HTR-8/SVneo (cell line): ENCODE results near the gene COL11A1.
"Not testable (repeated sequence)": the region's sequence is repeated elsewhere in the genome, so short reads cannot be mapped to it uniquely, and the experiment has no call there.

Experiments
- DNase-seq: peaks from one replicate; pipeline ENCODE4 v3.0.0; 2011; ENCODE audit warnings: low spot score, mixed read lengths; ENCODE audit not compliant: insufficient read length
- FAIRE-seq: peaks from 2 replicates; lab custom pipeline; 2011; peaks lifted over from hg19 to GRCh38; lab: Jason Lieb, UNC

COL11A1 gene

DNA sequence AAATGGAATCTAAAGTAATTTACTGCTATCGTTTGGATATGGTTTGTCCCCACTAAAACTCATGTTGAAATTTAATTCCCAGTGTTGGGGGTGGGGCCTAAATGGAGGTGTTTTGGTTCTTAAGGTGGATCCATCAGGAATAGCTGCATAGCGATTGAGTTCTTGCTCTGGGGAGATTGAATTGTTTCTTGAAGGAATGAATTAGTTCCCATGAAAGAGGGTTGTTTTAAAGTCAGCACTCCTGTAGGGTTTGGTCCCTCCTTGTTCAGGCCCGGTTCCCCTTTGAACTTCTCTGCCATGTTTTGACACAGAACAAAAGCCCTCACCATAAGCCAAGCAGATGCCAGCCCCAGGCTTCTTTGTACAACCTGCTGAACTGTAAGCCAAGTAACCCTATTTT is 170.9 kb downstream of the COL11A1 start:
- FAIRE-seq (no peak), DNase-seq (no peak)

DNA sequence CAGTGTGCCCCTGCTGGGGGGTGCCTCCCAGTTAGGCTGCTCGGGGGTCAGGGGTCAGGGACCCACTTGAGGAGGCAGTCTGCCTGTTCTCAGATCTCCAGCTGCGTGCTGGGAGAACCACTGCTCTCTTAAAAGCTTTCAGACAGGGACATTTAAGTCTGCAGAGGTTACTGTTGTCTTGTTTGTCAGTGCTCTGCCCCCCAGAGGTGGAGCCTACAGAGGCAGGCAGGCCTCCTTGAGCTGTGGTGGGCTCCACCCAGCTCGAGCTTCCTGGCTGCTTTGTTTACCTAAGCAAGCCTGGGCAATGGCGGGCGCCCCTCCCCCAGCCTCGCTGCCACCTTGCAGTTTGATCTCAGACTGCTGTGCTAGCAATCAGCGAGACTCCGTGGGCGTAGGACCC is 175.0 kb downstream of the COL11A1 start:
- DNase-seq, FAIRE-seq: not testable (repeated sequence)

DNA sequence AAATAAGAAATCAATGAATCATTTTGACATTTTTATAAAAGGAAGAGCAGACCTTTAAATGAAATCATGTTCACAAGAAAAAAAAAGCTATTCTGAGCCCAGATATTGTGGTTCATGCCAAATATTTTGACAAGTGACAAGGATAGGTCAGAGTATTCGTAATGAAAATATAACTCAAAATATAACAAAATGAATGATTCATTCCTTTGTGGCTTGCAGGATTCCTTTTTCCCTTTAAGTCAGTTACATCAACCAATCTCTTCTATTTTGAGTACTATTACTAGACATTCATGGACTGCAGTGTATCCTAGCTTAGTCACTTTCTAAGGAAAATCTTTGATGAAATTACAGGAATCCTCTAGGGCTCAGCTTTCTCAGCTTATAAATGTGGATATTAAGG is 188.7 kb downstream of the COL11A1 start:
- no peak for FAIRE-seq
- DNase-seq = peak; percentile 12

DNA sequence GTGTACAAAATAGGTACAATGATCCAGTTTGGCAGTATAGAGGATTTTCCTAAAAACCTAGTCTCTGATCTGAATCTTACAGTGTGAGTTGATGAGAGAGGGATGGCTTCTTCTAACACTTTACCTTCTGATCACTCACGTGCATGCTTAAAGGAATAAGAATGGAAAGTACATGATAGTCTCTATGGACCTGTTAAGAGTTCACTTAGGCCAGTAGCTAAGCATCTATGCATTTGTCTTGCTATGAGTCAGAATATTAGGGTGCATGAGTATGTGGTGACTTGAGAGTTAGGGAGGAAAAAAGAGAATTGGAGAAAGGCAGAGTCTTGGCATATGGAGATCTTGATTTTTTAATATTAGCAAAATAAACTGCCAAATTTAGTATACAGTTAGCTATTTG is 206.3 kb downstream of the COL11A1 start:
- FAIRE-seq (no peak), DNase-seq (no peak)

DNA sequence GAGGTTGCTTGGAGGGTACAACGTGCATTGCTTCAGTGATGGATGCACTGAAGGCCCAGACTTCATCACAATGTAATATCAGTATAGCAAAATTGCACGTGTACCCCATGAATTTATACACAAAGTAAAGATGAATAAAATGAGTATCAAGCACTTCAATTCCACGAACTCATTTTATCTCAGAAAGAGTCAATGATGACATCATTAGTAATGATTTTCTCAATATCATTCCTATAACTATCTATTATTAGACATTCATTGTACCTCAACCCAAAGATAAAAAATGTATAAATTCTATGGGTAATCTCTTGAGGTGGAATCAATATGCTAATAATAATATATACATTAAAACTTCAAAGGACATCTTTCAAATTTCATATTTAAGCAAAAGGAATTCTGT is 208.4 kb downstream of the COL11A1 start:
- DNase-seq = no peak
- FAIRE-seq = no peak

DNA sequence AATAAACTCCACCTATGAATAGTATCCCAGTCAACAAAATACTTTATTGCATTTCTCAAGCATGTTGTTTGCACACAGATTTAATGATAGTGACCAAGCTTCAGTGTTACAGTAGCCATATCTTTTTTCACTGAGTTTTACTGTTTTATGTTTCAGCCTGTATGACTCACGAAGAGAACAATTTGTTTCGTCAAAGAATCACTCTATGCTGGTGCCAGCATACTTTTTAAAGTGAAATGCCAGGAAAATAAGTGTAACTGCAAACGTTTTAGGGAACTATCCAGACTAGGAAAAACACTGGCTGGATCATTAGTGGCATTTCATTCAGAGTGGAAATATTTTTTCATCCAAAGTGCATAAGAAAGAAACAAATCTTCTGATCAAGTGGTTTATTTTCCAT is 210.8 kb downstream of the COL11A1 start:
- no peak for FAIRE-seq
- peak; percentile 7 for DNase-seq

DNA sequence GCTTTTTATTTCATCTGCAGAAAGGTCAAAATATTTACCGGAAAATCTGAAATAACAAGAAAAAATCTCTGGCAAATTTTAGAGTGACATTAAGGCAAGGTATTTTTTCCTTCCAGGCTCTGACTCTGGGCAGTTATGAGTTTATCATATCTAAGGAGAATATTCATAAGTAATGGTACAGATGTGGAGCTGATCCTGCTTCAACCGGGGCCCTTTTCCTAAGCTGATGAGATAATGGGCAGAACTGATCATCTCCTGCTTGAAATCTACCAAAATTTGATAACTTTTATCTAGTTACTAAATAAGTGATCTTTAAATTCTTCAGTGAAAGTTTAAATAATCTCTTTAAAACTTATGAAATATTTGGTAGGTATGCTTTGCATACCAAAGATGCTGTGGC is 211.6 kb downstream of the COL11A1 start:
- FAIRE-seq = no peak

DNA sequence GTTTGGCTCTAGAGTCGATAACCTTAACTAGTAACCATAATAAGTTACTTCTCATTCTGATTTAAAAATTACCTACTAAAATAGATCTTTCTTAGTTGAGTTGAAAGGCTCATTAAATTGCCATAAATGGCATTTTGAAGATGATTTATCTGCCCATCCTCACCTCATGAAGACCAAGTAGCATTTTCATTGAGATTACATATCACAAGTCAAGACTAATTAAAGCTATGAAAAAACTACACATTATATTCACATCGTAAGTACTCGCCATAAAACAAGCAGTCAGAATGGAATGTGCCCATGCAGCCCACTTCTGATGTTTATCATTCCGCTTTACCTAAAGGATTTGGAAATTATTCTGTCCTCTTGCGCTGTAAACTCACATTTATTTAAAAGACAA is 212.0 kb downstream of the COL11A1 start:
- no peak for DNase-seq
- no peak for FAIRE-seq

More for the DNA sequence above, 211.6 kb downstream of the COL11A1 start:
- DNase-seq = no peak

DNA sequence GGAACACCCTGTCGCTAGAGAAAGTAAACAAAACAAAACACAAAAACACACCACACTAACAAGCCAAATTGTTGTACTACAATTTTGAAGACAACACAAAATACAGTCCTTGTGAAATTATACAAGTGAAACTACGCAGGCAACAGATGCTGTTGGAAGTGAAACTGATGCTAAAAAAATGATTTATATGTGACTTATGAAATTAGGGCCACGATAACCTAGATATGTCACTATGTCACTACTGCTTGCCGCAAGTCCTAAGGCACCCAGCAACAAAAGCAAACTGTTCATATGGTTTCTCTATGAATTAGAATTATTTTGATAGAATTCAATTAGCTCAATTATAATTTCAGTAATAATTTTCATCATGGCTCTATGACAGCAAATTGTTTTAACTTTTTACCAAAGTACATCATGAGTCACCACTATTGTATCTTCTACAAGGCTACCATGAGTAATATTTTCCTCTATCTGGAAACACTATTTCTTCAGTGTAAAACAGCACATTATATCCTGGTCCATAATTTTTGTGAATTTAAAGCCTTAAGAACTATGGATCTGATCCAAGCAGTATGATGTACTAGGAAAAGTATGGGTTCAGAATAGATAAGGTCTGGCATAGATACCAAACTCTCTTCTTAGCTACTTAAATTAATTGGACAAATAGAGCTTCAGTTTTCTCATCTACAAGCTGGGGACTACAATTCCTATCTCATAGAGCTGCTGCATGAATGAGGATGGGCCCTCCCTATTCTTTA is 216.3 kb downstream of the COL11A1 start:
- FAIRE-seq (no peak), DNase-seq (no peak)

DNA sequence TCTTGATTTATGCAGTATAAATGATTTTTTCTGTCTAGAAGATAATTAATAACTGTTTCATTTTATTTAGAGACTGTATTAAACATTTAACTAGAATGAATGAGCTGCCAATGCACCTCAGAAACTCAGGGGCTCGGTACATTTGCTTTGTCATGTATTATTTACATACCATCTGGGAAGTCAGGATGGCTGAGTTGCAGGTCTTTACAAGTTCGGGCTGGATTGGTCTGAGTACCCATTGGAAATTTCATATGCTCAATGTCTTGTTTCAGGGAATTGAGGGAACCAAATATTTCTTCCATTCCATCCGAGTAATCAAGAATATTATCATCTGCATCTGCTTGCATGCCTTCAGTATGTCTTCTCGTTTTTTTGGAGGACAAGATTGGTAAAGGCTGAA is 221.7 kb downstream of the COL11A1 start:
- DNase-seq (no peak), FAIRE-seq (no peak)

DNA sequence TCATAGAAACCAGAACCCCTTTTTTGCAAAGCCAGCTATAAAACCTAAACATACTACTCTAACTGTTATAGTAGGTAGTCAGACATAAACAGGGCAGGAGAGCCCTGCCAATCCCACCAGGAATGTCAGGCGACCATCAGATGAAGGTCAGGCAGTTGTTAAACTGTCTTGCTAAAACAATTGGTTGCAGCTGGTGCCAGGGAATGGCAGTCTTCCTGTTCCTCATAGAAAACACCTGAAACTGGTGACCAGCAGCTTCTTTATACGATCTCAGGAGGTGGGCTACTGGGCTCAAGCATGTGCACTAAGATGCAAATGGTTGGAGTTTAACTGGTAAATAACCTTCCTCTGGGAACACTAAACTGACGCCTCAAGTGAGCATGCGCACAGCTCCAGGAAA is 224.1 kb downstream of the COL11A1 start:
- DNase-seq = no peak
- FAIRE-seq = no peak

DNA sequence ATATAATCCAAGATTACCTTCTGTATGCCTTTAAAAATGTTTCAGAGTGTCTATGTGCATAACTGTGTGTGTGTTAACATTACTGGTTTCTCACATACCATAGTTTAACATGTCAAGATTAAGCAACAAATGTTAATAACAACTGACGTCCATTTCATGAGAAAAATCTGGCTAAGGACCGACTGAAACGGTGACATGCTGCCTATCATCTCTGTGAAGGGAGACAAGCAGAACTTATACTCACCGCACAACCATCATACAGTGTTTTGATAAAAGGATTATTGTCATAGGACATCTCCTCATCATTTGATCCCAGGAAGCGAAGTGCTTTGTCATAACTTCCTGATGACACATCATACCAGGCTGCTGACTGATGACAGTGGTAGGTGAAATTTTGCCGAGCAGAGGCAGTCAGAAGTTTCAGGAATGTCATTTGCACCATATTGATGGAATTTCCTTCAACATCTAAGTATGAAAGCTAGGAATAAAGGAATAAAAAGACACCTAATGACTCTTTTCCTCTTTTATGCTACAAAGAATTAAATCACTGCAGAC is 228.8 kb downstream of the COL11A1 start:
- no peak for FAIRE-seq
- peak; percentile 45 for DNase-seq

DNA sequence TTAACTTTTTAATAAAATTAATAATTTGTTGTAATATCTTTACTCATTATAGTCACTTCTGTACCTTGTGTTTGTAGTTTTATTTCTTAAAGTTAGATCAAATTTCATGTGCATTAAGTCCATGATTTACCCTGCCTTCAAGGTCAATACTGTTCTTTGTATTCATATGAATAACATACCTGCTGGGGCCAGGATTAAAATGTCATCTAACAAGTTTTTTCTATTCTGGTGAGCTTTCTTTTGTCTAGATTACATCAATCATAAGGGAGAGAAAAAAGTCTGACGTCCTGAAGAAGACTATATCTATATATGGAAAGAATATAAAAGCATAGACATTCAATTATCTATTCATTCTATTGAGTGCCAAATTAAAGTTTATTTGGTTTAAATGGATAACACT is 232.6 kb downstream of the COL11A1 start:
- FAIRE-seq = no peak
- DNase-seq = no peak

DNA sequence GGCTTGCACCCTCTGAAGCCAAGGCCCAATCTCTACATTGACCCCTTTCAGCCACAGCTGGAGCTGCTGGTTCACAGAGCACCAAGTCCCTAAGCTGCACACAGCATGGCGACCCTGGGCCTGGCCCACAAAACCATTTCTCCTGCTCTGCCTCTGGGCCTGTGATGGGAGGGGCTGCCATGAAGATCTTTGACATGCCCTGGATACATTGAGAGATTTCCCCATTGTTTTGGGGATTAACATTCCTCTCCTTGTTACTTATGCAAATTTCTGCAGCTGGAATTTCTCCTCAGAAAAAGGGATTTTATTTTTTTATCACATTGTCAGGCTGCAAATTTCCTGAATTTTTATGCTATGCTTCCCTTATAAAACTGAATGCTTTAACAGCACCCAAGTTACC is 235.8 kb downstream of the COL11A1 start:
- FAIRE-seq (no peak), DNase-seq (no peak)

DNA sequence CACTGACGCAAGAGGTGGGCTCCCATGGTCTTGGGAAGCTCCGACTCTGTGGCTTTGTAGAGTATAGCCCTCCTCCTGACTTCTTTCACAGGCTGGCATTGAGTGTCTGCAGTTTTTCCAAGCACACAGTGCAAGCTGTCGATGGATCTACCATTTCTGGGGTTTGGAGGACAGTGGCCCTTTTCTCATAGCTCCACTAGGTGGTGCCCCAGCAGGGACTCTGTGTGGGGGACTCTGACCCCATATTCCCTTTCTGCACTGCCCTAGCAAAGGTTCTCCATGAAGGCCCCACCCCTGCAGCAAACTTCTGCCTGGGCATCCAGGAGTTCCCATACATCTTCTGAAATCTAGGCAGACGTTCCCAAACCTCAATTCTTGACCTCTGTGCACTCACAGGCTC is 236.2 kb downstream of the COL11A1 start:
- FAIRE-seq (no peak), DNase-seq (no peak)

DNA sequence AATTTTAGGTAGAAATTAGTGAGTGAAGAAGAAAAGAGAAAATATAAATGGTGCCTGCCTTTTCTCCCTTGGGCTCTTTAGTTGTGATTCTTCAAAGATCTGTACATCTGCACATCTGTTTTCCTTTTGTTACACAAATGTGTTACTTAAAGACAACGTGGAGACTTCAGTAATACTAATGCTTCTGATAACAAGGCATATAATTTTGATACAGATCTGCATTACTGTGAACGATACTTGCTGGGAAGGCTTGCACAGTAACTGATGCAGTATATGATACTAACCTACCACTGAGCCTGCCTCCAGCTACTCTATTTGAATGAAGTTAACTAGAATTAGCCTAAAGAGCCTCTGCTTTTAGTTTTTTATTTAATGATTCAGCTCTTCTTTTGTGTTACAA is 244.6 kb downstream of the COL11A1 start:
- DNase-seq = no peak
- FAIRE-seq = no peak

DNA sequence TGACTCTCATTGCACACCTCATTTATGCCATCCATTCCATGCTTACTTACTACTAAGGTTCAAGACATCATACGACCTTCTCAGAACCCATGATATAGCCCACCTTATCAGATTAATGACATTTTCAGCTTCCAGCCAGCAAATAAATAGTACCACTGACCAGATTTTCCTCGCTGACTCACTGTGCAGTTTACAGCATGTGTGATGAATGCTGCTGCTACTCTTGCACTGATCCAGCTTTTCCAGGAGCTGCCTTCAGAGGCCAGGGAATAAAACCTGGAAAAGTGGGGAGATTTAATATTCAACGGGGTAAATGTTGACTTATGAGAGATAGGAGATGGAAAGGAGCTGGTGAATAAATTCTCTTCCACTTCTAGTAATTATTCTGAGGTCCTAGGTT is 247.1 kb downstream of the COL11A1 start:
- FAIRE-seq (no peak), DNase-seq (no peak)

DNA sequence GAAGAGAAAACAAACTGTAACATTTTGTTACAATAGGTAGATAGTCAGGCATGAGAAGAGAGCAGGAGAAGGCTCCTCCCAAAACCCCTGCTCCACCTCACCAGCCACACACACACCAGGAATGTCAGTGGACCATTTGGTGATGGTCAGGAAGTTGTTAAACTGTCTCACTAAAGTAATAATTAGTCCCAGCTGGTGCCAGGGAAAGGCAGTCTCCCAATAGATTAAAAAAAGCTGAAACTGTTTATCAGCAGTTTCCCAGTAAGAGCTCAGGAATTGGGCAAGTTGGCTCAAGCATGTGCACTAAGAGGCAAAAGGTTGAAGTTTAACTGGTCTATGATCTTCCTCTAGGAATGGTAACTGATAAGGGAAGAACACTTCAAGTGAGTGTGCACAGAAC is 249.6 kb downstream of the COL11A1 start:
- FAIRE-seq (no peak), DNase-seq (no peak)

DNA sequence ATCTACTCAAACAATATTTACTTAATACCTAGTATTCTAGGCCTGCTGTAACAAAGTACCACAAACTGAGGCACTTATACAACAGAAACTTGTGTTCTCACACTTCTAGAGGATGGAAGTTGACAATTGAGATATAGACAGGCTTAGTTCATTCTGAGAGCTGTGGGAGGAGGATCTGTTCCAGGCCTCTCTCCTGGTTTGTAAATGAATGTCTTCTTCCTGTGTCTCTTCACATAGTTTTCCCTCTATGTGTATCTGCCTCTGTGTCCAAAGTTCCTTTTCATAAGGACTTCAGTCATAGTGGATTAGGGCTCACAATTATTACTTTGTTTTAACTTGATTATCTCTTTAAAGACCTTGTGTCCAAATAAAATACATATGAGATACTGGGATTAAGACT is 251.1 kb downstream of the COL11A1 start:
- FAIRE-seq = no peak
- DNase-seq = no peak

DNA sequence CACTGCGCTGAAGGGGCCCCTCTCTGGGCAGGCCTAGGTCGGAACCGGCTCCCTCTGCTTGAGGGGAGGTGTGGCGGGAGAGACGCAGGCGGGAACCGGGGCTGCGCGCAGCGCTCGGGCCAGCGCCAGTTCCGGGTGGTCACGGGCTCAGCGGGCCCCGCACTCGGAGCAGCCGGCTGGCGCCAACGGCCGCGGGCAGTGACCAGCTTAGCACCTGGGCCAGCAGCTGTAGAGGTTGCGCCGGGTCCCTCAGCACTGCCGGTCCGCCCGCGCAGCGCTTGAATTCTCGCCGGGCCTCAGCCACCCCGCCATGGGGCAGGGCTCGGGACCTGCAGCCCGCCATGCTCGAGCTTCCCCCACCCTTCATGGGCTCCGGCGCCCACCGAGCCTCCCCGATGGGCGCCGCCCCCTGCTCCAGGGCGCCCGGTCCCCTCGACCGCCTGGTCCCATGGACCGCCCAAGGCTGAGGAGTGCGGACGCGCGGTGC is 254.6 kb downstream of the COL11A1 start:
- no peak for FAIRE-seq
- DNase-seq = no peak

DNA sequence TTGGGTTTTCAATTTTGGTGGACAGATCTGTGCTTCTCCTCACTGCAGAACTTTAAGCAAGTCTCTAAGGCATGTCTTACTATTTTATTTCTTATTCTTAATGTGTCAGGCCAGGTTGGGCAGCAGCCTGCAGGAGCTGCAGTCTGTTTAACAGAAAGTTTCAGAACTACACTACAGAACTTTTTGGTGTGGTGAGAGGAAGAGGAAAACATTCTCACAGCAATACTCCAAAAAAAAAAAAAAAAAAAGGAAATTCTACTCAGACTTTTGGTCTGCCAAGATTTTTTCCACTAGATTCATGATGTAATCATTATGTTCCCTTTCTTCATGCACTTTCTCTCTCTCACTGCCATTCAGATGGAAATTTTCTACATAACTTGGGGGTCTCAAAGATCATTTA is 255.2 kb downstream of the COL11A1 start:
- DNase-seq (no peak), FAIRE-seq (no peak)

DNA sequence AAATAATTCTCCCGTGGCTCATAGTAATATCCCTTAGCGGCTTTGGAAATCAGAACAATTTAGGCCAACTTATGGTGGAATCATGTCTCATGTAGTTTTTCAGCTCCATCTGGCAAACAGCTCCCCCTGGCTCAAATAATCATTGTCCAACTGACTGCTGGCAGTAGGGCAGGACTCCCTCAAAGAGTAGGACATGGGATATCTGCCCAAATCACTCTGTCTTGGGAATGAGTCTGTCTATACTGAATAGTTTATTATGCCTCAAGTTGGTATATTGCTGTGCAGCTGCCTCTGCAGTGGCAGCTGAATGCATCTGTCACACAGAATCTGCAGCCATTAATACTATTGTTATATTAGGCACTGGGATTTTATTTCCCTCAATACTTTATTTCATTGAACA is 255.7 kb downstream of the COL11A1 start:
- FAIRE-seq (no peak), DNase-seq (no peak)
